ENCODE measurements around the gene GRIA4. TPM values are rescaled to one million over a fixed set of nuclear protein-coding genes. Genes with fewer than 3 reads are reported as not detected.

Gene GRIA4
- polyA plus RNA-seq, 1 of the 3 experiments (the other 2 are of a cell fraction) = 0.02 TPM

DNA sequence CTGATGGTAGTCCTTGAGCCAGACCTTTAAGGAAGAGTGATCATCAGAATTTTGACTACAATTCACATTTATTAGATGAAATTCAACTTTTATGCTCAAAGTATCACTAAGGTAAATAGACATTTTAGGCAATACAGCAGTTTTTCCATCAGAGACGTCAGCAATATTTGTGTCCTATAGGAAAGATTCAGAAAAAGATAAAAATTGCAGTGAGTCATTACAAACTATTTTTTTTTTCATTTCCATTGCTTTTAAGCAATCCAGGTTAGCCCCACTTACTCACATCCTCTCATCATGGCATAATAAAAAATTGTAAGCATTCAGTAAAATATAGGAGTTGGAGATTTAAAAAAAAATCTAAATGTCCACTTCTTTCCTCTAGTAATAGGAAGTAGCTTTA is 365.3 kb downstream of the GRIA4 start:
- no peaks in the 10 kb centered on the region for H3K9me2 ChIP-seq
- no peaks in the 10 kb centered on the region for H3K27me3 ChIP-seq (ENCODE audit: insufficient read depth)
- no peaks in the 10 kb centered on the region for H3K36me3 ChIP-seq (replicated peaks in 1 of 2; ENCODE audit: control insufficient read depth in 1 of 2, insufficient read depth in 2 of 2, low read length in 1 of 2)
- WGBS (ENCODE audit: low lambda C conversion rate) = 7% methylated on average over 1 of the region's 1 CpG
- H2AFZ ChIP-seq (ENCODE audit: low read depth) = no peak overlapping the region
- ChIA-PET POLR2A (no interaction called here), CTCF (no interaction called here)
- no peaks in the 10 kb centered on the region for H3K4me1 ChIP-seq (ENCODE audit: control insufficient read depth in 1 of 2, insufficient read depth in 2 of 2, low read depth in 1 of 2, low read length in 1 of 2)
- no peak overlapping the region for H3K4me2 ChIP-seq
- H3K79me2 ChIP-seq (ENCODE audit: insufficient read depth) = no peaks in the 10 kb centered on the region
- DNase-seq = no peak
- no peak overlapping the region for H3K9ac ChIP-seq
- no peak overlapping the region for H3K4me3 ChIP-seq (ENCODE audit: low read depth in 2 of 2, low read length in 1 of 2)
- no peak for TF ChIP-seq ELF1 (IDR thresholded peaks at IDR 0.05)
- peak; percentile 20; the same call in 1 of the 2 replicates for TF ChIP-seq FOSL2 (IDR thresholded peaks at IDR 0.05; ENCODE audit: borderline replicate concordance, low read depth)
- no peak overlapping the region for H3K27ac ChIP-seq (ENCODE audit: low read depth in 2 of 2, low read length in 1 of 2)
- H3K9me3 ChIP-seq = no peaks in the 10 kb centered on the region
- H4K20me1 ChIP-seq (ENCODE audit: insufficient read depth) = no peaks in the 10 kb centered on the region
- H3F3A ChIP-seq (replicated peaks; ENCODE audit: insufficient read depth) = no peaks in the 10 kb centered on the region

- CTCF ChIA-PET = interaction anchor here (1.4 kb wide), 1 partner anchor 15 kb away, joined by 3 read pairs; no protein-coding TSS in a partner anchor
- Histone ChIP-seq H3K4me2 (no peak overlapping the region), H2AFZ (ENCODE audit: low read depth) (no peak overlapping the region), H4K20me1 (ENCODE audit: insufficient read depth) (no peaks in the 10 kb centered on the region), H3K4me1 (ENCODE audit: control insufficient read depth in 1 of 2, insufficient read depth in 2 of 2, low read depth in 1 of 2, low read length in 1 of 2) (no peaks in the 10 kb centered on the region), H3K36me3 (replicated peaks in 1 of 2; ENCODE audit: control insufficient read depth in 1 of 2, insufficient read depth in 2 of 2, low read length in 1 of 2) (no peaks in the 10 kb centered on the region), H3K4me3 (ENCODE audit: low read depth in 2 of 2, low read length in 1 of 2) (no peak overlapping the region), H3K9me3 (no peaks in the 10 kb centered on the region), H3K27me3 (ENCODE audit: insufficient read depth) (no peaks in the 10 kb centered on the region), H3K9ac (no peak overlapping the region), H3K27ac (ENCODE audit: low read depth in 2 of 2, low read length in 1 of 2) (no peak overlapping the region), H3K79me2 (ENCODE audit: insufficient read depth) (no peaks in the 10 kb centered on the region), H3K9me2 (no peaks in the 10 kb centered on the region), H3F3A (replicated peaks; ENCODE audit: insufficient read depth) (no peaks in the 10 kb centered on the region)
- TF ChIP-seq, protein P1, sequence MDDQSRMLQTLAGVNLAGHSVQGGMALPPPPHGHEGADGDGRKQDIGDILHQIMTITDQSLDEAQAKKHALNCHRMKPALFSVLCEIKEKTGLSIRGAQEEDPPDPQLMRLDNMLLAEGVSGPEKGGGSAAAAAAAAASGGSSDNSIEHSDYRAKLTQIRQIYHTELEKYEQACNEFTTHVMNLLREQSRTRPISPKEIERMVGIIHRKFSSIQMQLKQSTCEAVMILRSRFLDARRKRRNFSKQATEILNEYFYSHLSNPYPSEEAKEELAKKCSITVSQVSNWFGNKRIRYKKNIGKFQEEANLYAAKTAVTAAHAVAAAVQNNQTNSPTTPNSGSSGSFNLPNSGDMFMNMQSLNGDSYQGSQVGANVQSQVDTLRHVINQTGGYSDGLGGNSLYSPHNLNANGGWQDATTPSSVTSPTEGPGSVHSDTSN (IDR thresholded peaks at IDR 0.05) = no peak
- TF ChIP-seq USF2 (IDR thresholded peaks at IDR 0.05; ENCODE audit: borderline replicate concordance, low read depth, low read length) = no peak
- TF ChIP-seq GATA2 (CRISPR knock-in tag; IDR thresholded peaks at IDR 0.05) = no peak
- TF ChIP-seq EP300 (IDR thresholded peaks at IDR 0.05; ENCODE audit: borderline replicate concordance in 1 of 2, low read depth in 1 of 2, low read length in 1 of 2) = no peak
- TF ChIP-seq RXRA (IDR thresholded peaks at IDR 0.05; ENCODE audit: borderline replicate concordance, low read depth) = no peak
- TF ChIP-seq, protein P2, sequence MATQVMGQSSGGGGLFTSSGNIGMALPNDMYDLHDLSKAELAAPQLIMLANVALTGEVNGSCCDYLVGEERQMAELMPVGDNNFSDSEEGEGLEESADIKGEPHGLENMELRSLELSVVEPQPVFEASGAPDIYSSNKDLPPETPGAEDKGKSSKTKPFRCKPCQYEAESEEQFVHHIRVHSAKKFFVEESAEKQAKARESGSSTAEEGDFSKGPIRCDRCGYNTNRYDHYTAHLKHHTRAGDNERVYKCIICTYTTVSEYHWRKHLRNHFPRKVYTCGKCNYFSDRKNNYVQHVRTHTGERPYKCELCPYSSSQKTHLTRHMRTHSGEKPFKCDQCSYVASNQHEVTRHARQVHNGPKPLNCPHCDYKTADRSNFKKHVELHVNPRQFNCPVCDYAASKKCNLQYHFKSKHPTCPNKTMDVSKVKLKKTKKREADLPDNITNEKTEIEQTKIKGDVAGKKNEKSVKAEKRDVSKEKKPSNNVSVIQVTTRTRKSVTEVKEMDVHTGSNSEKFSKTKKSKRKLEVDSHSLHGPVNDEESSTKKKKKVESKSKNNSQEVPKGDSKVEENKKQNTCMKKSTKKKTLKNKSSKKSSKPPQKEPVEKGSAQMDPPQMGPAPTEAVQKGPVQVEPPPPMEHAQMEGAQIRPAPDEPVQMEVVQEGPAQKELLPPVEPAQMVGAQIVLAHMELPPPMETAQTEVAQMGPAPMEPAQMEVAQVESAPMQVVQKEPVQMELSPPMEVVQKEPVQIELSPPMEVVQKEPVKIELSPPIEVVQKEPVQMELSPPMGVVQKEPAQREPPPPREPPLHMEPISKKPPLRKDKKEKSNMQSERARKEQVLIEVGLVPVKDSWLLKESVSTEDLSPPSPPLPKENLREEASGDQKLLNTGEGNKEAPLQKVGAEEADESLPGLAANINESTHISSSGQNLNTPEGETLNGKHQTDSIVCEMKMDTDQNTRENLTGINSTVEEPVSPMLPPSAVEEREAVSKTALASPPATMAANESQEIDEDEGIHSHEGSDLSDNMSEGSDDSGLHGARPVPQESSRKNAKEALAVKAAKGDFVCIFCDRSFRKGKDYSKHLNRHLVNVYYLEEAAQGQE (IDR thresholded peaks at IDR 0.05; ENCODE audit: low read depth, low read length) = no peak
- TF ChIP-seq TAF1 (IDR thresholded peaks at IDR 0.05; ENCODE audit: borderline replicate concordance, low read depth, low read length) = no peak
- TF ChIP-seq EZH2phosphoT487 (IDR thresholded peaks at IDR 0.05; ENCODE audit: borderline replicate concordance, low read depth) = no peak
- TF ChIP-seq GABPA (IDR thresholded peaks at IDR 0.05; ENCODE audit: low read depth) = no peak
- TF ChIP-seq TCF12 (IDR thresholded peaks at IDR 0.05) = no peak
- TF ChIP-seq SIN3A (IDR thresholded peaks at IDR 0.05; ENCODE audit: borderline replicate concordance, low read depth, low read length) = no peak
- no peak for TF ChIP-seq ELF1 (IDR thresholded peaks at IDR 0.05)
- TF ChIP-seq RAD21 (IDR thresholded peaks at IDR 0.05; ENCODE audit: low read length) = no peak
- WGBS (ENCODE audit: low lambda C conversion rate) = 86% methylated on average over 10 of the region's 10 CpGs
- no peak for DNase-seq
- POLR2A ChIA-PET = no interaction called here
Measured at GRCh38 chr11:105979997-105980703, 370.3 kb downstream of the GRIA4 start.

Data from SK-N-SH (cell line).